Measurements from ENCODE around the gene LRRC61. TPM values are rescaled to one million over a fixed set of nuclear protein-coding genes. Genes with fewer than 3 reads are reported as not detected.

The LRRC61 gene
- total and polyA plus RNA-seq, 2 of the 13 experiments (the other 11 are each of a cell fraction or from before 2014, with no cell fraction given) = 33.0 to 34.8 TPM

- TF ChIP-seq MYNN (CRISPR knock-in tag; IDR thresholded peaks at IDR 0.05; ENCODE audit: low read depth) (0 out of 2 replicates have a peak, but pooled peaks have one; percentile 58), FOXP1 (IDR thresholded peaks at IDR 0.05) (no peak), FOXP1 (CRISPR knock-in tag; IDR thresholded peaks at IDR 0.05) (no peak), ZFP41 (CRISPR knock-in tag; IDR thresholded peaks at IDR 0.05; ENCODE audit: borderline replicate concordance) (no peak), ZXDC (CRISPR knock-in tag; IDR thresholded peaks at IDR 0.05) (no peak; the same call in 1 of the 2 replicates), KMT2A (CRISPR knock-in tag; IDR thresholded peaks at IDR 0.05) (peak; percentile 92), ZBTB7A (CRISPR knock-in tag; IDR thresholded peaks at IDR 0.05) (peak; percentile 100), ZNF724P (CRISPR knock-in tag; IDR thresholded peaks at IDR 0.05; ENCODE audit: borderline replicate concordance) (0 out of 2 replicates have a peak, but pooled peaks have one; percentile 76), ZSCAN5A (CRISPR knock-in tag; IDR thresholded peaks at IDR 0.05; ENCODE audit: borderline replicate concordance) (no peak; the same call in 1 of the 2 replicates), ZNF557 (CRISPR knock-in tag; IDR thresholded peaks at IDR 0.05) (0 out of 2 replicates have a peak, but pooled peaks have one; percentile 25), TFAP4 (IDR thresholded peaks at IDR 0.05; ENCODE audit: borderline replicate concordance, low read depth) (peak; percentile 38; the same call in 1 of the 2 replicates), ZUFSP (CRISPR knock-in tag; IDR thresholded peaks at IDR 0.05; ENCODE audit: borderline replicate concordance) (no peak), SNAPC2 (CRISPR knock-in tag; IDR thresholded peaks at IDR 0.05) (no peak; the same call in 1 of the 2 replicates), ZNF83 (CRISPR knock-in tag; IDR thresholded peaks at IDR 0.05; ENCODE audit: borderline replicate concordance) (peak; percentile 38; the same call in 1 of the 2 replicates), KLF11 (CRISPR knock-in tag; IDR thresholded peaks at IDR 0.05) (peak; percentile 25; the same call in 1 of the 2 replicates), MXD1 (CRISPR knock-in tag; IDR thresholded peaks at IDR 0.05) (no peak; the same call in 1 of the 2 replicates), ZNF629 (CRISPR knock-in tag; conservative IDR thresholded peaks at IDR 0.05) (no peak), NCOA1 (CRISPR knock-in tag; IDR thresholded peaks at IDR 0.05) (peak; percentile 66), HDAC1 (CRISPR knock-in tag; IDR thresholded peaks at IDR 0.05) (peak; percentile 97), XRCC5 (optimal IDR thresholded peaks at IDR 0.05; ENCODE audit: low read length) (peak; percentile 56), NR2F2 (IDR thresholded peaks at IDR 0.05; ENCODE audit: borderline replicate concordance, low read depth) (no peak; the same call in 1 of the 2 replicates), ZNF296 (CRISPR knock-in tag; conservative IDR thresholded peaks at IDR 0.05) (no peak), KLF15 (CRISPR knock-in tag; IDR thresholded peaks at IDR 0.05; ENCODE audit: borderline replicate concordance) (peak; percentile 97)
These were observed at the start of gene LRRC61, which contains the start of gene ACTR3C (continued) for GRCh38 chr7:150322833-150323681.

All from HepG2 (cell line).